ENCODE measurements around the gene SSBP4.
A peak's percentile ranks its signal among the peaks of the same experiment; 100 is the strongest.

The SSBP4 gene

GRCh38 chr19:18445262-18445948 lies 26.2 kb downstream of the SSBP4 start:
- DNase-seq (ENCODE audit: low spot score), result no peak

GRCh38 chr19:18446145-18446810 lies 27.1 kb downstream of the SSBP4 start:
- DNase-seq (ENCODE audit: low spot score), result no peak

GRCh38 chr19:18446811-18447359 lies 27.7 kb downstream of the SSBP4 start:
- DNase-seq (ENCODE audit: low spot score), result no peak

- no peak for DNase-seq (ENCODE audit: low spot score)
Measured at GRCh38 chr19:18449552-18449951, 30.4 kb downstream of the SSBP4 start.

- no peak for DNase-seq (ENCODE audit: low spot score)
Measured at GRCh38 chr19:18450021-18450930, 31.1 kb downstream of the SSBP4 start.

GRCh38 chr19:18450931-18451836 lies 32.0 kb downstream of the SSBP4 start:
- peak; percentile 88 for DNase-seq (ENCODE audit: low spot score)

- DNase-seq (ENCODE audit: low spot score), result no peak
Measured at GRCh38 chr19:18452386-18452785, 33.2 kb downstream of the SSBP4 start.

- no peak for DNase-seq (ENCODE audit: low spot score)
Measured at GRCh38 chr19:18453269-18454024, 34.2 kb downstream of the SSBP4 start.

- DNase-seq (ENCODE audit: low spot score), result no peak
Measured at GRCh38 chr19:18456279-18456678, 37.1 kb downstream of the SSBP4 start.

- DNase-seq (ENCODE audit: low spot score), result no peak
Measured at GRCh38 chr19:18456974-18457373, 37.8 kb downstream of the SSBP4 start.

GRCh38 chr19:18457483-18458331 lies 38.5 kb downstream of the SSBP4 start:
- DNase-seq (ENCODE audit: low spot score), result no peak

GRCh38 chr19:18460900-18461299 lies 41.7 kb downstream of the SSBP4 start:
- DNase-seq (ENCODE audit: low spot score), result no peak

- DNase-seq (ENCODE audit: low spot score), result no peak
Measured at GRCh38 chr19:18461471-18461870, 42.3 kb downstream of the SSBP4 start.

GRCh38 chr19:18464646-18465045 lies 45.4 kb downstream of the SSBP4 start:
- DNase-seq (ENCODE audit: low spot score), result no peak

GRCh38 chr19:18465214-18465963 lies 46.2 kb downstream of the SSBP4 start:
- DNase-seq (ENCODE audit: low spot score), result no peak

- DNase-seq (ENCODE audit: low spot score), result no peak
Measured at GRCh38 chr19:18465964-18466339, 46.8 kb downstream of the SSBP4 start.

- DNase-seq (ENCODE audit: low spot score), result no peak
Measured at GRCh38 chr19:18466354-18466753, 47.2 kb downstream of the SSBP4 start.

GRCh38 chr19:18467978-18468377 lies 48.8 kb downstream of the SSBP4 start:
- no peak for DNase-seq (ENCODE audit: low spot score)

GRCh38 chr19:18468517-18468916 lies 49.3 kb downstream of the SSBP4 start:
- no peak for DNase-seq (ENCODE audit: low spot score)

All from activated CD4-positive, alpha-beta T cell treated with anti-CD3 and anti-CD28 coated beads, Interleukin-2, Interleukin-4, amounts not matched to agents 100 ng/mL and 50 ng/mL, durations not matched to agents 16 hours and 8 hours (primary cell).